Vagina (tissue), 2 donors: ENCODE data around the gene TAF7L.

Experiments
- POLR2A ChIP-seq, 2 donors: fragments of 450-650 bp; IDR thresholded peaks; one replicate each; pipeline ENCODE4 v1.6.1; 2017; ENCODE audit warnings: antibody characterized with exemption in 2 of 2, mild to moderate bottlenecking in 2 of 2, moderate library complexity in 2 of 2
- POLR2AphosphoS5 ChIP-seq, 2 donors: sonication (generic); formaldehyde crosslinking; IDR thresholded peaks; one replicate each; pipeline ENCODE4 v1.9.0; 2017; ENCODE audit warnings: antibody characterized with exemption in 2 of 2, mild to moderate bottlenecking in 2 of 2, low read depth in 1 of 2; ENCODE audit not compliant: insufficient read depth in 1 of 2
- TF ChIP-seq, protein P1 (sequence below), 3 experiments: fragments of 450-650 bp in 2 of 3; fragments of 200-600 bp in 1 of 3; sonication (generic) in 1 of 3; IDR thresholded peaks; one replicate each; pipeline ENCODE4 v1.5.1; 2017 to 2019; ENCODE audit warnings: antibody characterized with exemption in 3 of 3, mild to moderate bottlenecking in 2 of 3, moderate library complexity in 2 of 3

DNA sequence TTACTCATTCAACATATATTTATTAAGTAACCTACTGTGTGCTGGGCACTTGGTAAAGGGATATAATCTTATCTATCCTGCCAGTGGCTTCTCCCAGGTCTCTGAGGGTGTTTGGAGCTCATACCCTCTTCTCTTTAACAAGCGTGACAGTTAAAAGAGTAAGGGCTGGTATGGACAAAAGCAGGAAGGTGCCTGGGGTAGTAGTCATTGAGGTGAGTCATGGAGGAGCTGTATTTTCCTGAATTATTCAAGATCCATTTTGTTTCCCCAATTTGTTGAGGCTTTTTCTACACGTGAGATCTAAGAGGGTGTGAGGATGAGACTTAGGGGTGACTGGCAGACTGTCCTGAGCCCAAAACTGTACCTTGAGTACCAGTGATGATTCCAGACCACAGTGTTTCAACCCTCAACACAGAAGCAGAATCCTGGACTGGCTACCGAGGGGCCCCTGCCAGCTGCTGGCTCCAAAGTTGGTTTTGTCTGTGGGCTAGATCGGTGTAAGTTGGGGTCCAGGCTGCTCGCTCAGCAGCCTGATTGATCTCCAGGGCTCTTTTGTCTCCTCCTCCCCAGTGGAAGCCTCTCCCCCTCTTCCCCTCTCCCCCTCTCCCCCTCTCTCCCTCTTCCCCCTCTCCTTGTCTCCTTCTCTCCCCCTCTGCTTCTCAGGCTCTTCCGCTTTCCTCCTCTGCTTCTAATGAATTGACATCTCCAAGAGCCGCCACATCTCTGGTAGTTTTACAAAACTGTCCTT, 71.8 kb downstream of the TAF7L start, which contains the start of gene DRP2:
- TF ChIP-seq POLR2A (IDR thresholded peaks at IDR 0.05) (no peak), POLR2AphosphoS5 (IDR thresholded peaks at IDR 0.05; ENCODE audit: insufficient read depth in 1 of 2, low read depth in 1 of 2) (no peak)
- TF ChIP-seq, protein P1, sequence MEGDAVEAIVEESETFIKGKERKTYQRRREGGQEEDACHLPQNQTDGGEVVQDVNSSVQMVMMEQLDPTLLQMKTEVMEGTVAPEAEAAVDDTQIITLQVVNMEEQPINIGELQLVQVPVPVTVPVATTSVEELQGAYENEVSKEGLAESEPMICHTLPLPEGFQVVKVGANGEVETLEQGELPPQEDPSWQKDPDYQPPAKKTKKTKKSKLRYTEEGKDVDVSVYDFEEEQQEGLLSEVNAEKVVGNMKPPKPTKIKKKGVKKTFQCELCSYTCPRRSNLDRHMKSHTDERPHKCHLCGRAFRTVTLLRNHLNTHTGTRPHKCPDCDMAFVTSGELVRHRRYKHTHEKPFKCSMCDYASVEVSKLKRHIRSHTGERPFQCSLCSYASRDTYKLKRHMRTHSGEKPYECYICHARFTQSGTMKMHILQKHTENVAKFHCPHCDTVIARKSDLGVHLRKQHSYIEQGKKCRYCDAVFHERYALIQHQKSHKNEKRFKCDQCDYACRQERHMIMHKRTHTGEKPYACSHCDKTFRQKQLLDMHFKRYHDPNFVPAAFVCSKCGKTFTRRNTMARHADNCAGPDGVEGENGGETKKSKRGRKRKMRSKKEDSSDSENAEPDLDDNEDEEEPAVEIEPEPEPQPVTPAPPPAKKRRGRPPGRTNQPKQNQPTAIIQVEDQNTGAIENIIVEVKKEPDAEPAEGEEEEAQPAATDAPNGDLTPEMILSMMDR (IDR thresholded peaks at IDR 0.05): no peak
